ENCODE data around the gene FAM222A. TPM values are rescaled to one million over a fixed set of nuclear protein-coding genes. Genes with fewer than 3 reads are reported as not detected.

FAM222A gene
- total RNA-seq, 2 donors from 2014 or later = 0.68 to 2.9 TPM

- no peaks in the 10 kb centered on the region for H3K27me3 ChIP-seq (replicated peaks; ENCODE audit: insufficient read depth)
- no peak for ATAC-seq (ENCODE audit: insufficient number of reproducible peaks, low FRiP score, low read depth)
- H3K4me3 ChIP-seq = no peak overlapping the region
These were observed 1.8 kb upstream of the FAM222A start for GRCh38 chr12:109711596-109712461.

DNA sequence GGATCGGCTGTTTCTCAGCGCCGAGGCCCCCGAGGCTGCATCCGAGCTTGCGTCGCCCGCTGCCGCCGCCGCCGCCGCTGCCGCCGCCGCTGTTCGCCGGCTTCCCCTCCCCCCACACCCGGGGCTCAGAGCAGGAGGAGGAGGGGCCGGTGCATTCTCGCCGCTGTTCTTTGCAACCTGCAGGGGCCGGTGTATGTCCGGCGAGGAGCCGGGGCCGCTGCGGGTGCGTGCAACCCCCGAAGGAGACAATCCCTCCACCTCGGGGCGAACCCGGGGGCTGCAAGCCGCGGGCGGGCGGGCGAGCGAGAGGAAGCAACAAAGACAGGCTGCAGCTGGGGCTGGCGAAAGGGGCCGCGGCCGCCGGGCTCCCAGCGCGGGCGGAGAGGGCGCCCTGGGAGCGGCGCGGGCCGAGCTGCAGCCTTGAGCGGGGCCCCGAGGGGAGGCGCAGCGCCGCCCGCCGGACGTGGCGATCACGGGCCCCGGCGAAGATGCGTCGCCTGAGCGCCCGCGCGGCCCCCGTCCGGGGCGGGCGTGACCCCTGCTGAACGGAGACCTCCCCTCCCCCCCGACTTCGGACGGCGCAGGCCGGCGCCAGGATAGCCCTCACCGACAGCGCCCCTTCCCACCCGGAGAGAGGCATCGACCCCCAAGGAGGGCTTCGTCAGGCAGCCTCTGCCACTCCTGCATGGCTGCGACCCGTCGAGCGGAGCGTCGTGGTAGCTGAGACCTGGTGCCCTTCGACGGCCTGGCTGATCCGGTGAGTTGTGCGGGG is 702 bp downstream of the FAM222A start:
- no peaks in the 10 kb centered on the region for H3K36me3 ChIP-seq
- DNase-seq (ENCODE audit: low spot score) (no peak), ATAC-seq (ENCODE audit: insufficient number of reproducible peaks, low FRiP score, low read depth) (peak; percentile 4)
- no peak overlapping the region for H3K27ac ChIP-seq
- no peaks in the 10 kb centered on the region for H3K27me3 ChIP-seq (replicated peaks; ENCODE audit: insufficient read depth)
- H3K4me1 ChIP-seq (ENCODE audit: control insufficient read depth in 1 of 2, low read depth in 2 of 2) = peaks cover 0 to 4% of the 10 kb centered on the region in 2 donors
- H3K9me3 ChIP-seq = no peaks in the 10 kb centered on the region
- TF ChIP-seq CTCF (IDR thresholded peaks at IDR 0.05) = no peak
- peak overlapping the region; percentile 85 for H3K4me3 ChIP-seq

More at GRCh38 chr12:109711596-109712461, 1.8 kb upstream of the FAM222A start:
- Histone ChIP-seq H3K36me3 (no peaks in the 10 kb centered on the region), H3K4me1 (ENCODE audit: control insufficient read depth in 1 of 2, low read depth in 2 of 2) (no peaks in the 10 kb centered on the region), H3K9me3 (no peaks in the 10 kb centered on the region), H3K27ac (no peak overlapping the region)
- DNase-seq (ENCODE audit: low spot score) = no peak
- no peak for TF ChIP-seq CTCF (IDR thresholded peaks at IDR 0.05)

DNA sequence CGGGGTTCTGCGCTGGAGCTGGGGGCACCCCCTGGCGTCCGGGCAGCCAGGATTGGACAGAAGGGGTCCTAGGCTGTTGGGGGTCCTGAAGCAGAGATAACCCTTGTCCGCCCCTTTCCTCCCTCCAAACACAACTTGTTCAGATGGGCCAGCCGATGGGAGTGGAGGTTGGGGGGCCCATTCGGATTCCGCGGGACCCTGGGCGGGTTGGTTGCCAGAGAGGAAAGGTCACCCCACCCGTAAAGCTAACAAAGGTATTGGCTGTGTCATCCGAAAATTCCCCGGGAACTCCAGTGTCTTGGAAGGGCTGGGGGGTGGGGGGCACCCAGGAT is 1.3 kb downstream of the FAM222A start:
- no peak for TF ChIP-seq CTCF (IDR thresholded peaks at IDR 0.05)
- Histone ChIP-seq H3K27me3 (replicated peaks; ENCODE audit: insufficient read depth) (no peaks in the 10 kb centered on the region), H3K4me1 (ENCODE audit: control insufficient read depth in 1 of 2, low read depth in 2 of 2) (peaks cover 0 to 7% of the 10 kb centered on the region in 2 donors), H3K27ac (no peak overlapping the region), H3K36me3 (no peaks in the 10 kb centered on the region), H3K9me3 (no peaks in the 10 kb centered on the region), H3K4me3 (peak overlapping the region; percentile 85)
- no peak for ATAC-seq (ENCODE audit: insufficient number of reproducible peaks, low FRiP score, low read depth)
- DNase-seq (ENCODE audit: low spot score) = no peak

DNA sequence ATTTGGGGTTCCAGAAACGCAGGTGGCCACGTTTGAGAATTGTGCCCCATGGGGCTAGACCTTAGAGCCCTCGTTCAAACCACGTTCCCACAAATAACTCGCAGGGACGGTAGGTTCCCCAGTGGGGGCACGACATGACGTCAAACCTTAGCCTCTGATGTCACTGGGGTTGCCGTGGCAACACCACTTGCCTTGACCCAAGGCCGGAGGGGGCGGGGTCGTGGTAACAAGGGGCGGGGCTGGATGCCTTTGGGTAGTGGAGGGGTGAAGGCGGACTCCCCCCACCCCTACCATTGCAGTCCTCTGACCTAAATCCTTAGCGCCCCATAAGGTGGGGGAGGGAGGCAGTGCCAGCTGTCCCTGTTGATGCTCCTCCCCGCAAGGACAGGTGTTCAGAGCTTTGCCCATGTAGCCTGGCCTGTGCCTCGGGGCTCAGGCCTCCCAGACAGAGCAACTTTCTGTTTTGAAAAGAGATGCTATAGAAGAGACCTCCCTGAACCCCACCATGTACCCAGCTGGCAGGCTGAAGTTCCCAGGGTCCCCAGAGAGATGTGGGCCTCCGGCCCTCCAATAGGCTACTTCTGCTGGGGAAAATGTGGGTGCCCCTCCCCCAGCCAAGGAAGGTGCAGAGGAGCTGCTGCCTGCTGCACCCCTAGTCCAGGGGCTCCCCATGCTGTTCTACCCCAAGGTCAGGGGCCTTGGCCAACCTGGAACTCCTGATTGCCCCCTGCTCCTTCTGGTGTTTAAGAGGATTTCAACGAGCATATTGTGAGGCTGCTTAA is 1.9 kb downstream of the FAM222A start:
- Histone ChIP-seq H3K36me3 (no peaks in the 10 kb centered on the region), H3K27ac (no peak overlapping the region), H3K4me3 (no peak overlapping the region), H3K4me1 (ENCODE audit: control insufficient read depth in 1 of 2, low read depth in 2 of 2) (peaks cover 0 to 8% of the 10 kb centered on the region in 2 donors), H3K27me3 (replicated peaks; ENCODE audit: insufficient read depth) (no peaks in the 10 kb centered on the region), H3K9me3 (no peaks in the 10 kb centered on the region)
- TF ChIP-seq CTCF (IDR thresholded peaks at IDR 0.05) = no peak
- ATAC-seq (ENCODE audit: insufficient number of reproducible peaks, low FRiP score, low read depth) (no peak), DNase-seq (ENCODE audit: low spot score) (no peak)

GRCh38 chr12:109716092-109716479 is 2.5 kb downstream of the FAM222A start:
- DNase-seq (ENCODE audit: low spot score) (no peak), ATAC-seq (ENCODE audit: insufficient number of reproducible peaks, low FRiP score, low read depth) (no peak)
- H3K4me1 ChIP-seq (ENCODE audit: control insufficient read depth in 1 of 2, low read depth in 2 of 2) = peaks cover 0 to 8% of the 10 kb centered on the region in 2 donors
- TF ChIP-seq CTCF (IDR thresholded peaks at IDR 0.05) = no peak
- no peaks in the 10 kb centered on the region for H3K9me3 ChIP-seq
- H3K27me3 ChIP-seq (replicated peaks; ENCODE audit: insufficient read depth) = no peaks in the 10 kb centered on the region
- H3K4me3 ChIP-seq = no peak overlapping the region
- H3K27ac ChIP-seq = no peak overlapping the region
- H3K36me3 ChIP-seq = no peaks in the 10 kb centered on the region

All from thoracic aorta (tissue), 2 donors.